ENCODE data around the gene RBP5.
A peak's percentile ranks its signal among the peaks of the same experiment; 100 is the strongest.

The RBP5 gene

GRCh38 chr12:7144414-7145120 lies 15.9 kb upstream of the RBP5 start:
- no peak for DNase-seq

GRCh38 chr12:7143564-7143963 lies 14.9 kb upstream of the RBP5 start:
- no peak for DNase-seq

GRCh38 chr12:7142809-7143465 lies 14.2 kb upstream of the RBP5 start:
- DNase-seq, result no peak

- DNase-seq, result peak; percentile 45 to 54
These were observed 13.5 kb upstream of the RBP5 start for GRCh38 chr12:7142056-7142644.

- DNase-seq, result no peak
These were observed 12.8 kb upstream of the RBP5 start for GRCh38 chr12:7141351-7142005.

GRCh38 chr12:7139200-7139599 lies 10.5 kb upstream of the RBP5 start:
- no peak for DNase-seq

GRCh38 chr12:7137908-7138307 lies 9.2 kb upstream of the RBP5 start:
- DNase-seq, result no peak

GRCh38 chr12:7136676-7137075 lies 8.0 kb upstream of the RBP5 start:
- DNase-seq, result no peak

- DNase-seq, result no peak
These were observed 7.4 kb upstream of the RBP5 start for GRCh38 chr12:7136071-7136470.

- no peak for DNase-seq
These were observed 5.9 kb upstream of the RBP5 start for GRCh38 chr12:7134396-7135166.

- DNase-seq, result peak in 1 of 2 donors; percentile 13
These were observed 2.8 kb upstream of the RBP5 start for GRCh38 chr12:7131502-7131866.

GRCh38 chr12:7130701-7131501 lies 2.2 kb upstream of the RBP5 start:
- peak; percentile 33 to 52 for DNase-seq

GRCh38 chr12:7129872-7130691 lies 1.4 kb upstream of the RBP5 start, which contains the start of gene CLSTN3:
Gene CLSTN3 (plus strand): TSS chr12:7130371. CDS start chr12:7130649, 278 bp downstream.
- peak; percentile 84 to 86 for DNase-seq

GRCh38 chr12:7129287-7129871 lies 690 bp upstream of the RBP5 start:
- DNase-seq, result no peak

GRCh38 chr12:7127916-7128626 lies 618 bp downstream of the RBP5 start:
- no peak for DNase-seq

GRCh38 chr12:7125632-7126227 lies 3.0 kb downstream of the RBP5 start:
- DNase-seq, result no peak

- no peak for DNase-seq
These were observed 4.7 kb downstream of the RBP5 start for GRCh38 chr12:7123806-7124522.

- no peak for DNase-seq
These were observed 5.6 kb downstream of the RBP5 start for GRCh38 chr12:7122811-7123769.
